HG03280 (cell line): ENCODE results near the gene PAX4.
A peak's percentile ranks its signal among the peaks of the same experiment; 100 is the strongest.
"Not testable (repeated sequence)": the region's sequence is repeated elsewhere in the genome, so short reads cannot be mapped to it uniquely, and the experiment has no call there.

ENCODE experiments used
- ATAC-seq: cut with Tn5 transposase; IDR thresholded peaks from one replicate; pipeline ENCODE4 v1.9.1; 2021; ENCODE audit warnings: mild to moderate bottlenecking, moderate library complexity; ENCODE audit not compliant: unreplicated experiment

Gene PAX4

DNA sequence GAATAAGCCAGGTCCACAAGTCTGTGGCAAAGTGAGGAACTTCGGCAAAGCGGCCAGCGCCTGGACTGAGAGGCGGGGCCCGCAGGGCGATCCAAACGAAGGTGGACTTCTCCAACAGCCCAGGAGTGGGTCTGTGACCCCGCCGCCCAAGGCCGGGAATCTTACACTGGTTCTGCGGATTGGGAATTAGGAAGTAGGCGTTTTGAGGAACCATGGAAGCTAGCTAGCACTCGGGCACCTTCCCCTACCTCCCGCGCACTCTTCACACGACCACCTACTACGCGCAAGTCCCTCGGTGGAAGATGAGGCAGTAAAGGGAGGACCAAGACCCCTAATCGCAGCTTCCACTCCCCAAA, 30.3 kb downstream of the PAX4 start:
- no peak for ATAC-seq

DNA sequence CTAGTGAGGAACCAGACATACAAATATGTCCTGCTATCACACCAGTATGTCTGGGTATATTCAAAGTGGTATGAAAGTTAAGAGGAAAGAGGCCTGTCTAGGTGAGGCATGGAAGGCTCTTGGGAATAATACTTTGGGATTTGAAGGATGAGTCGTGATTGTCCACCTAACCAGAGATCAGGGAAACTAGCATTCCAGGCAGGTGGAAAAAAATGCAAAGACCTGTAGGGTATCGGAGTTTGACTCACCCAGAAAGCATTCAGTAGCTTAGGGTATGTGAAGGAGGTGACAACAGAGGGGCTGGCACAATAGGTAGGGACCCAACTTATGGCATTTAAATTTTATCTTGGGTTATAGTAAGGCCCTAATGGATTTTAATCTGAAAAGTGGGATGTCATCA, 31.6 kb downstream of the PAX4 start:
- no peak for ATAC-seq

DNA sequence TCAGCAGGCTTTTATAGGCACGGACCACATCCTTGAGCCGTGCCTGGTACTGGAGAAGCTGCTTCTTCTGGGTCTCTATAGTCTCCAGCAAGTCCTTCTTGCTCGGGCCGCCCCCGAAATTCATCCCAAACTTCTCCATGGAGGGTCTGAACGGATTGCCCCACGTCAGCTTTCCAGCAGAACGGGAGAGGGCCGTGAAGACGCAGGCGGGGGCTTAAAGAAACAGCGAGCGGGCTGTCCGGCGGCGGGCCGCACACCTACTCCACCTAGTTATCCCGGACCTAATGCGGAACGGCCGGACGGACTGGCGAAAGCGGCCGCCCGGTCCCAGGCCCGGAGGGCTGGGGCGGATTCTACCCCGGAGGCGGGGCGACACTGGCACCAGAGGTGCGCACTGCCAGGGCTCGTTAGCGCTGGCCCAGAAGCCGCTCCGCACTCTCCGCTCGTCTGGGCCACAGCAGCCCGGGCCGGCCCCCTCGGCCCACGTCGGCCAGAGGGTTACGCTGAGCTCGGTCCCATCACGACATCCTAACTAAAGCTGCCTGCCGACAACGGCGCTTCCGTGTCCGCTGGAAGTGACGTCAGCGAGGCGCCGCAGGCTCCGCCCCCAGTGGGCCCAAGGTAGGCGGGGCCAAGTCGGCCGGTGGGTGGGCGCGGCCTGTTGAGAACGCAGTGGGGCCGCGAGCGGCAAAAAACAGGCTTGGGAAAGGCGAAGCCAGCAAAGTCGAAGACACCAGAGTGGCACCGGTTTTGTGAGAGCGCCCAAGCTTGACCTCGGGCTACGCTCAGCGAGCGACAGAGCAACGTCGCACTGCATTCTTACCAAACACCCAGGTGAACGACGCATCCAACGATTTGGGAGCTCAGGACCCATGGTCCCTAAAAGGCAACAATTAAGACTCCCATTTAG, 32.6 kb downstream of the PAX4 start, which contains the start of gene GCC1:
TSS of gene GCC1 (minus strand) at position 553 of the 910 bp plus-strand sequence. CDS start at position 139, 414 bp downstream.
- peak; percentile 76 for ATAC-seq

DNA sequence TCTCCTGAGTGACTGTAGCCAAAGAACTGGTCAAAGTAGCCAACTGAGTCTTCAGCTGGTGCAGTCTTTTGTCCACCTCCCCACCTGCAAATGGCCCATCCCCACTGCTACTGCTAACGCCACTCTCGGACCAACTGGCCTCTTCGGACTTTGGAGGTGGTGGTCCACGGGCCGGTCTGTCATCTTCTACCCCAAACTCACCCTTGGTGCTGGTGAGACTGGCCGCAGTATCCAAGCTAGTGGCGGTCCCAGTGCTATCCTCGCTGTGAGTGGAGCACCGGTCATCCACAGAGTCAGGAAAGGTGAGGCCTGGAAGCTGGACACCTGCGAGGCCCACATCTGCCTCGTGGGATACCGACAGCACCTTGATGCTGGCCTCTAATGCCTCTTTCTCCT, 33.3 kb downstream of the PAX4 start:
- ATAC-seq, result no peak

DNA sequence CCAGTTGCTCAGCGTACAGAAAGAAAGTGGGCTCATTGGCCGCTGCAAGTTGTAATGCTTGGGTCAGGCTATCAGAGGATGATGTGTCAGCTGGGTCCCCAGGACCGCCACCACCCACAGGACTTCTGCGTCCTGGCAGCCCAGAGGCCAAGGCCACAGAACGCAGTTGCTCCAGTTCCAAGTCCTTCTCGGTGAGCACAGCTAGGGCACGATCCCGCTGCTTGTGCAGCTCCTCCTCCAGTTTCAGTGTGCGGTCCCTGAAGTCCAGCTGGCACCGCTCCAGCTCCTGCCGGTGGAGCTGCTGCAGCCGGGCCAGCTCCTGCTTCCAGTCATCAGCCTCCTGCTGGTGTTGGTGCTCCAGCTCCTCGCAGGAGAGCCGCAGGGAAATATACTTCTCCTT, 35.6 kb downstream of the PAX4 start:
- no peak for ATAC-seq

DNA sequence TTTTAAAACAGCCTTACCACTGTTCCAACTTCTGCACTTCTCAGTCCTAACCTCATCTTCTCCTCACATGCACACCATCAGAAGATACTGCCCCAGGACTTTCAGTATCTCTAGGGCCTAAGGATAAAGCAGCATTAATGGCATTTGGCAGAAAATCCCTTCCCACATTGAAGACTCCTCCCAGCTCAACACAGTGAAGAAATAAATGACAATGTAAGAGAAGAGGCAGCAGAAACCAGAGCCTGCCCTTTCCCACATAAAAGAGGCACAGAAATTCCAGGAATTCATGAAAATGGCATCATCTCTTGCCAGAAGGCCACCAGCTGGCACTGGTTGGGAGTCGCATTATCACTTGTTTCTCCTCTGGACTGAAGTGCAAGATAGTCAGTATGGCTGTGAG, 36.2 kb downstream of the PAX4 start:
- no peak for ATAC-seq

DNA sequence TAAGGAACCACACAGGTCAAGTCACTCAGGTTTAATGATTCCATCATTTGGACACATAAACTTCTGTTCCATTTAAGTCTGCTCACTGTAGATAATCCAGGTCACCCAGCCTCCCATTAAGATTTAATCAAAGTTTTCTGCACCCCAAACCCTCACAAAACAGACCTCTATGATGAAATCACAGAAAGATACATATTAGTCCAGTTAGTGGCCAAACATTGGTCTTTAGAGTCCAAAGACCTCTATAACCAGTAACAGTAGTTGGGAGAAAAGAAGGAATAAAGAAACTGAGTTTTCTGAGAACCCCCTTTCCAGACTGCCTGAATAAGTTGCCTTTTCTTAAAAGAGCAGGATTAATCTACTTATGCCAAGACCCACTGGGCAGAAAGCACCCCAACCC, 37.3 kb downstream of the PAX4 start:
- ATAC-seq, result no peak

DNA sequence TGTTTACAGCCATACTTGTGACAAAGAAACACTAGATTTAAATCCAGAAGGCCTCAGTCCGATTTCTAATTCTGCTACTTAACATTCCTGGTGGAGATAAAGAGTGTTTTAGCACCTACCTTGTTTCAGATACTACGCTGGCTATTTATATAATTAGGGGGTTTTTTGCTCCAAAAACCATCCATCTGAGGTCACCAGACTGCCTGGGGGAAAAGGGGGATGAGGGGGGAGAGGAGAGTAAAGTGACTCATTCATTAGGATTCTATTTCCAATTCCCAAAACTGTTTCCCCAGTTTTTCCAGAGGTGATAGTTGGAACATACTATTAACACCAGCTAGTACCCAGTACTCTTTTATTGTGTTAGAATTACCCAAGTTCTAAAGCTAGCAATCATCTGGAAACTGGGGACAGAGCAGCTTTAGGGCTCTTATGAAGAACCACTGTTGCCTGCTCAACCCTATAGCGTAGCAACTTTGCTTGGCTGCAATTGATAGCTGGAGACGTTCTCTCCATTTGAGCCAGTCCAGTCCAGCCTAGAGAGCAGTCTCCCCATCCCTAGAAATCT, 39.1 kb downstream of the PAX4 start:
- ATAC-seq, result no peak

DNA sequence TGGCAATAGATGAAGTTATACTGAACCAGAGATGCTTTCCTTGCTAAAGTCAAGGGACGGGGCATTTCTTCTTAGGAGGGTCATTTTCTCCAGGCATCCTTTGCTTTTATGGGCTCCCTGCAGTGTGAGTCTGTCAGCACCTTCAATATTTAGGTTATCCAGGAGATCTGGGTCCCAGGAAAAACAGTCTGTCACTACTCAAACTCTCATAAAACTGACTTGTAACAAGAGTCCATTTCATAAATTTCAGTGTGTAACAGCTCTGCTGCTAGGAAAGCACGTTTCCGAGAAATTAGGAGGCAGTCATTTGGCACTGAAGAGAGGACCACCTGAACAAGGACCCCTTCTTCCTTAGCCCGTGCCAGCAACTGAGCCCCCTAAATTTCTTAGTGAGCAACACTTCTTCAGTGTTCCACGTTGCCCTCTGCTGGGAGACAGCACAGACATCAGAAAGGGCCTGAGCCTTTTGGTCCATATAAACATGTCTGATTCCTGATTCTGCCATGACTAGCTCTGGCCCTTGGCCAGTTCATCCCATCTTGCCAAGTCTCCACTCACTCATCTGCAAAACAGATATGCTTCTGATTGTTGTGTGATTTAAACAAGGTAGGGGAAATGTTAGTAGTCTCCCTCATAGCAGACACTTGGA, 39.8 kb downstream of the PAX4 start:
- ATAC-seq, result no peak

DNA sequence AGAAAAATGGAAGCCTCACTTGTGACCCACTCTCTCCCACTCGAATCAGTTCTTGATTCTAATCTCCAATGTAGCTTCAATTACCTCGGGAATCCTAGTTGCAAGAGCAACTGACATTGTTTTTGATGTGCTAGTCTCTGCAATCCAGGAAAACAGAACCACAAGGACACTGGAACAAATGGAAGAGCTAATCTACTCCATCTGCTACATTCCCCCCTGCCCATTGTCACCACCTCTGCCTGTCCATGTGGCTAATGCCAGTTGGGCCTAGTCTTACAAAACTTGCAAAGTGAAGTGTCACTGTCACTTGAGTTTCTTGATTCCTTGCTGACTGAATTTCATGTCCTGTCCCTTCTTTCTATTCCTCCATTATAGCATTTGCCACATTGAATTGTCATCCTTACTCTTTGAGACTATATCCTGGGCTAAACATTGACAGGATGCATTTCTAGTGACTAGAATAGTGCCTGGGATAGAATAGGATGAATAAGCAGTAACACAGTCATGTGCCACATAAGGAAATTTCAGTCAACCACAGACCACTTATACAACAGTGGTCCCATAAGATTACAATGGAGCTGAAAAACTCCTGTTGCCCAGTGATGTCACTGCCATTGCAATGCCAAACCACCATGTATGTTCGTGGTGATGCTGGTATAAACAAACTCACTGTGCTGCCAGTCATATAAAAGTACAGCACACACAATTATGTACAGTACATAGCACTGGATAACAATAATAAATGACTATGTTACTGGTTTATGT, 46.0 kb downstream of the PAX4 start:
- ATAC-seq, result no peak

DNA sequence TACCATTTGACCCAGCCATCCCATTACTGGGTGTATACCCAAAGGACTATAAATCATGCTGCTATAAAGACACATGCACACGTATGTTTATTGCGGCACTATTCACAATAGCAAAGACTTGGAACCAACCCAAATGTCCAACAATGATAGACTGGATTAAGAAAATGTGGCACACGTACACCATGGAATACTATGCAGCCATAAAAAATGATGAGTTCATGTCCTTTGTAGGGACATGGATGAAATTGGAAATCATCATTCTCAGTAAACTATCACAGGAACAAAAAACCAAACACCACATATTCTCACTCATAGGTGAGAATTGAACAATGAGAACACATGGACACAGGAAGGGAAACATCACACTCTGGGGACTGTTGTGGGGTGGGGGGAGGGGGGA, 49.9 kb downstream of the PAX4 start:
- not testable (repeated sequence) for ATAC-seq

DNA sequence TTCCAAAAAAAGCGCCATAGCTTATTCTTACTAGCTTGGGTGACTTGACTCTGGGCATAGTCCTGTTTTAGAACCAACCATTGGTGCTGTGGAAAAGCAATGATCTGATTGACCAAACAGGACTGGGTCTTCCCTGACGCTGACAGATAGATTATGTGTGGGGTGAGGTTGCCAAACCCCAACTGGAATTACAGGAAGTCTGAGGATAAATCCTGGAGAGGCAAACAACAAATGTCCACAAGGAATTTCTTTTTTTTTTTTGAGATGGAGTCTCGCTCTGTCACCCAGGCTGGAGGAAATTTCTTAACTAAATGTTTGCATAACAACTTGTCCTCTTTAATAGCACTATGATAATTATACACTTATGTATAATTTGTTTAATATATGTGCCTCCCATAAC, 51.7 kb downstream of the PAX4 start:
- no peak for ATAC-seq
